GM08714 (cell line): Measurements from ENCODE around the gene TGFBR2.
A peak's percentile ranks its signal among the peaks of the same experiment; 100 is the strongest.

Source experiments
- H3K4me3 ChIP-seq: fragments of 200-500 bp; sonication (Bioruptor generic); 2 replicates; pipeline ENCODE4 v1.5.1; 2014; ENCODE audit warnings: mild to moderate bottlenecking, low read length, inconsistent platforms
- ZNF274 ChIP-seq: IDR thresholded peaks from 2 replicates; pipeline ENCODE4 v1.6.1; 2012; ENCODE audit warnings: mild to moderate bottlenecking, low read depth, low read length

Gene TGFBR2

GRCh38 chr3:30606301-30607031, at the start of gene TGFBR2:
Gene TGFBR2, plus strand, starts transcription at chr3:30606601. Its CDS starts 283 bp downstream, at chr3:30606884.
- peak within 1 kb of the TSS; percentile 75 for H3K4me3 ChIP-seq
- no peak for TF ChIP-seq ZNF274

GRCh38 chr3:30557746-30558303, 48.6 kb upstream of the TGFBR2 start:
- no peak overlapping the region for H3K4me3 ChIP-seq
- TF ChIP-seq ZNF274, result no peak

DNA sequence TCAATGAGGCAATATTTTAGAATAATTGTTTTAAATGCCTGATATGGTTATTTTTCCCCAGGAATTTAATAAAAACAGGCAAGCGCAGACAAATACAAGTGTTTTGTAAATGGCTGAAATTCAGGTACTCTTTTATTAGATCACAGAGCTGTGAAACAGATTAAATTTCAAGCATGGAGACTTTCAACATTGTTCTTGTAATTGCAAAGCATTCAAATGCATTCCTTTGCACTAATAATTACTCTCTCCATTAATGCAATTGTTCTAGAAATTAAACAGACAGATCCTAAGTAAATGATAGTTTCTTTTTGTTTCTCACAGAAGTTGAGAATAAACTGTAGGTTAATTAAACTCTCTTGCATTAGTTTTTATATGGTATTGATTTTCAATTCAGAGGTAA, 42.4 kb upstream of the TGFBR2 start:
- TF ChIP-seq ZNF274, result no peak
- no peak overlapping the region for H3K4me3 ChIP-seq

DNA sequence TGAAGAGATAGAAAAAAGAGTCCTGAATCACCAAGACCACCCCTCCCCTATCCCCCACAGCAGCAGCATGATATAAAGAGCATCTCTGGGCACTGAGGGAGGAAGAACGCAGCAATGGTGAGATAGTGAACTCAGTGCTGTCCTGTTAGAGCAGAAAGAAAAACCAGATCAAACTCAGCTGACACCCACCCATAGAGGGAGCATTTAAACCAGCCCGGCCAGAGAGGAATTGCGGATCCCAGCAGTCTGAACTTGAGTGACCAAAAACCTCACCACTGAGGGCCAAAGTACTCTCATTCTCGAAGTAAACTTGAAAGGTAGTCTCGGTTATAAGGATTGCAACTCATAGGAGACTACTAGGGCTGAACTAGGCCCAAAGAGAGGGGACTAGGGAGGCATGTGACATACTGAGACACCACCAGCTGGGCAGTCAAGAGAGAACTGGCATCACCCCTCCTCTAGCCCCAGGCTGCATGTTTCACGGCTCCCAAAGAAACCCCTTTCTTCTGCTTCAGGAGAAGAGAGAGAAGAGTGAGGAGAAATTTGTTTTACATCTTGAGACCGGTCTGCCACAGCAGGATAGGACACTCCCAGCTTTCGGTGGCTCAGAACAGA, 39.2 kb upstream of the TGFBR2 start:
- no peak for TF ChIP-seq ZNF274
- no peak overlapping the region for H3K4me3 ChIP-seq

DNA sequence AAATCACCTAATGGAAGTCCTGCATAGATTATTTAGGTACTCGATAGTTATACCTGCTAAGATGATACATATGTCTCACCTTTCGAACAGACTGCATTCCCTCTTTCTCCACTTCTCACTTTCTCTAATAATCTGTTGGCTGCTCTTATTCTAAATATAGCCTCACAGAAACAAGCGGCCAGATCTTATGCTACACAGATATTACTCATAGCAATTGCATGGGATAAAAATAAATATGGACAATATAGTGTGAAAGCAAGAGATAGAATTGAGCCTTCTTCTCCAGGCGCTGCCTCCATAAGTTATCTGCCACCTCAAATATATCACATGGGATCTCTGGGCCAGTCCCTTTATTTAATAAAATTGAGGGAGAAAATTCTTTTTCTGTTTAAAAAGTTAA, 29.5 kb upstream of the TGFBR2 start:
- no peak for TF ChIP-seq ZNF274
- H3K4me3 ChIP-seq, result no peak overlapping the region

DNA sequence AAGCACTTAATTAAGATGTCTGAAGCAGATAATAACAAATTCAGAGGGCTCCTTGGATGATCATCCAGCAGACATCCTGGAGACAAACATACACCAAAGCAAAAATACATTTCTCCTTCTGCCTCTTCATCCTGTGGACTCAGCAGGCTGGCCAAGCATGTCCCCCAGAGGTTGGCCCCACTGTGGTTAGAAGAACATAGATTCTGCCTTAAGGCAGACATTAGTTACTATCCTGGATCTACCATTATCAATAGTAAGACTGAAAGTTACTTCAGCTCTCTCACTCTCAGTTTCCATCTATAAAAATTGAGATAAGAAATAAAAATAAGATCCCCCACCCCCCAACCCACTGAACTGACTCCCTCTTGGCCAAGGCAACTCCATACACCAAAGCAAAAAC, 28.6 kb upstream of the TGFBR2 start:
- H3K4me3 ChIP-seq, result no peak overlapping the region; the same call in 1 of the 2 replicates
- no peak for TF ChIP-seq ZNF274

DNA sequence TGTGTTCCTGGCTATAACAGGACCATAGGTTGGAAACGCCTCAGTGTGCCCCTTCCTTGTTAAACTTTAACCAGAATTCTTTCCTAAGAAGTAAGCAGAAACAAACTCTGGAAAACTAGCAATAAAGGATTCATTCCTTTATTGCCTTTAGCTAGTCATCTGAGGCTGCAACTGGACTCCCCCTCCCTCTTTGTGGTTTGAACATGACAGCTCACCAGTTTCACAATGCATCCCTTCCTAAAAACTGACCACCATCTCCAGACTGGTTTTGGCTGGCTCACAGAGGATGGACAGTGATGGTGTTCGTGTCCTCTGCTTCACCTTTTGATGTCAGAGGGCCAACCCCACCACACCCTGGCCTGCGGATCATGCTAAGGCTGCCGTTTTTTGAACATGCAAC, 27.9 kb upstream of the TGFBR2 start:
- no peak overlapping the region for H3K4me3 ChIP-seq
- TF ChIP-seq ZNF274, result no peak

DNA sequence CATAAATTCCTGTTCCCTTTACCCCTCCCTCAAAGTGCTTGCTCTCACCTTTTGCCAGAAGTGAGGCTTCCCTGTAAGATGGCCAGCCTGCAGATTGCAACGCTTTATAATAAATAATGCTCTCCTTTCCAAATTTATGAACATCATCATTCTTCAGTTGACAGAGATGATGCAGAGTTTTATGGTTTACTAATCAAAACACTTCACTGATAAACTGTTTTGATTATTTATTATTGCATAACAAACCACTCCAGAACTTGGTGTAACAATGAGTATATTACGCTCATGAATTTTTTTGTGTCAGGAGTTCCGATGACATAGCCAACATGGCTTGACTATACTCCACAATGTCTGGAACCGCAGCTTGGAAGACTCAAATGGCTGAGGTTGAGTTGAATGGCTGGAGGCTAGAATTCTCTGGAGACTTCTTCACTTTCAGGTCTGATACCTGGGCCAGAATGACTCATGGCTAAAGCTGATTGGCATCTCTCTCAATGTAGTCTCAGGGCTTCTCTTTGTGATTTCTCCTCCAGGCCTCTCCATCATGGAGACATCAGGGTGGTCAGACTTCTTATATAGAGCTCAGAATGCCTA, 27.3 kb upstream of the TGFBR2 start:
- TF ChIP-seq ZNF274, result no peak
- no peak overlapping the region for H3K4me3 ChIP-seq

GRCh38 chr3:30581067-30581585, 25.3 kb upstream of the TGFBR2 start:
- no peak for TF ChIP-seq ZNF274
- no peak overlapping the region for H3K4me3 ChIP-seq

DNA sequence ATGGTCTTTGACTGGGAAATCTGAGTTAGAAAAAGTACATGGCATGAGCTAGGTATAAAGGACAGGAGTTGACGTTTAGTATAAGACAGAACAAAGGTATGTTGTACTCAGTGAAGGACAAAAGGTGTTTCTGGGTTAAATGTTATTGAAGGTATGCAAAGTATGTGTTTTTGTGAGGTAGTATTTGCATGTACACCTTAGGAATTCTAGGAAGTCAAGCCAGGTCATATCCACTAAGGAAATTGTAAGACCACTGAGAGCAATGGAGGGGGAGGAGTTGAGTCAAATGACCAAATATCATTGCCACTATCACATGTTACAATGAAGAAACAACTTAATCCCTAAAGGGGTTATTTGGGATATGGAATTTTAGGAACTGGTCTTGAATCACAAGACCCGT, 24.4 kb upstream of the TGFBR2 start:
- no peak overlapping the region for H3K4me3 ChIP-seq
- no peak for TF ChIP-seq ZNF274

DNA sequence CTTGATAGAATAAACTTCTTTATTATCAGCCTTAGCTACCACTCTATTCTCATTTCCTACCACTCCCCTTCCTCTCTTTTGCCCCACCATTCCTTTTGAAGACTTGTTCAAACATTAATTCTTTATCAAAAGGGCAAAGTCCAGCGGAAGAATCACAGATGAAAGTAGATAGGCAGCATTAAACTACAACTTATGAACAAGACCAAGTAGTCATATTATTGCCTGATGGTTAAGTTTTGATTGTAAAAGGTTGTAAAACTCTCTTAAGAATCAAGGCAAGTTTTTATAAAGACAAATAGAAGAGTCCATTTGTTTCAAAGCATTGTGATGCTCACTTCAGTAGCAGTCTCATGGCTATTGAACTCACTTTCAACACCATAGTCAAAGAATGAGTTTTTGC, 22.4 kb upstream of the TGFBR2 start:
- H3K4me3 ChIP-seq, result no peak overlapping the region
- TF ChIP-seq ZNF274, result no peak

DNA sequence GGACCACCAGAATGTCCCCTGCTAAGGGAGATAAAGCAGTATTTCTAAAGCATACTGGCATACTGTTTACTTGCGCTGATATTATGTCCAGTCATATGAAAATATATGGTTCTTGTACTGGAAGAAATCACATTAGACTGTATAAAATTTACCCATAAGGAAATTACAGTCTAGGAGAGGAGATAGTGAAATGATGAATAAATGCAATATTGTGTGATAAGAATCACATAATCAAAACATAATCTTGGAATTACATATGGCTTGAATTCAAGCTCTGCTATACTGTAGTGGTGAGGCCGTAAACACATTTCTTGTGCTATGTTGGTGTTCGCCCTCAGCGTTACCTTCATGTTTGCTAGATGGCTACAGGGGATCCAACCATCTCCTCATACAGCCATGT, 20.7 kb upstream of the TGFBR2 start:
- TF ChIP-seq ZNF274, result no peak

DNA sequence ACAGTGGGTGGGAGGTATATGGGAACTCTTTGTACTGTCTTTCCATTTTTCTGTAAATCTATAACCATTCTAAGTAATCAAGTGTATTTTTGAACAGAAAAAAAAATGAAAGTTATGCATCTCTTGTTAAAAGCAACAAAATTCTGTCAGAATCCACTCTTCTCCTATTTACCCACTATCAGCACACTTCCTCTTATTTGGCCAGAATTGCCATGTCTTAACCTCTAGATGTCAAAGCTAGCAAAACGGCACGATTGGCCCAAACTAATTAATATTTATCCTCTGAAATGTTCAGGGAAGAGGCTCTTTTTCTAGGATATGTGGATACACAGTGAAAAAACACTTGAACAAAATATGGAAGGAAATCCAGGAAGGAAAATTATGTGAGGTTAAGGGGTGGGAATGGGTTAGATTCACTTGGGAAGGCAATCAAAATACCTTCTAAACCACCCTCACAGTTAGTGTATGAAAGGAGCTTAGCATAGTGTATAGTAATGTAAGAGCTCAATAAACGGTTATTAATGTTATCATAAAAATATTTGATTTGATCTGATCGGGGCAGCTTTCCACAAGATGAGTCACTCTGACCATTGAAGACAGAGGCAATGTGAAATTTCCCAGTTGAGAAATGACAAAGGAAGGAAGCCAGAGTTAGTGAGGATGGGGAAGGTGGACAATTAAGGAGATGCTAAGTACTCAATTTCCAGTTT, 20.1 kb upstream of the TGFBR2 start:
- no peak for TF ChIP-seq ZNF274
- H3K4me3 ChIP-seq, result no peak overlapping the region

More for the DNA sequence above, 20.7 kb upstream of the TGFBR2 start:
- no peak overlapping the region for H3K4me3 ChIP-seq
